Activated naive CD4-positive, alpha-beta T cell (primary cell): ENCODE measurements around the gene ANO4.

Experiments used
- DNase-seq, 4 experiments: peaks; one replicate each; lab custom pipeline; 2025; lab: John Stamatoyannopoulos, UW

ANO4 gene

GRCh38 chr12:100794441-100795173 lies at the start of gene ANO4:
Gene ANO4 (plus strand): TSS chr12:100794776. CDS start chr12:100901786, 107,010 bp downstream.
- no peak for DNase-seq

DNA sequence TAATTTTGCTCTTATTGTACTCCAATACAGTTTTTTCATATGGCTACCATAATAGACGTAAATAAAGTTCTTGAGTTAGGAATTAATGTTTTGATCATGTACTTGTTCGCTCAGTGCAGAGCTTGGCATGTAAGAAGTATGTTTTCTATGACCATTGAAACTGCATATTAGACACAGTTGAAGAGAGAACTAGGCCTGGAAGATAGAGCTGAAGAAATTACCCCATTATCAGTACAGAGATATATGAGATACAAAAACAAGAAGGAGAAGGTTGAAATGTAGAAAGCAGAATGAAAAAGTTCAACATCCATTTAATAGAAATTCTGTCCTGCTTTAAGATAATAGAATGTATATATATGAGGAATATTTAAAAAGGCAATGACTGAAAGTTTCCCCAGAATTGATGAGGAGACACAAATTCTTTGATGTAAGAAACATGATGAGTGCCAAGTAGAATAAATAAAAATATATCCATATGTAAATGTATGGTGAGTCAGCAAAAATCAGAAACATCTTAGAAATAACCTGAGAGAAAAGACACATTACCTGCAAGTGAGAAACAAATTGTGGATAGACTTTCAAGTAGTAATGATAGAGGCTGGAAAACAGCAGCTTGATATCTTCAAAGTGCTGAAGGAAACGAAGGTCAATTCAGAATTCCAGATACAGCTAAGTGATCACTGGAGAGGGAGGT lies 49.1 kb upstream of the ANO4 start:
- no peak for DNase-seq

DNA sequence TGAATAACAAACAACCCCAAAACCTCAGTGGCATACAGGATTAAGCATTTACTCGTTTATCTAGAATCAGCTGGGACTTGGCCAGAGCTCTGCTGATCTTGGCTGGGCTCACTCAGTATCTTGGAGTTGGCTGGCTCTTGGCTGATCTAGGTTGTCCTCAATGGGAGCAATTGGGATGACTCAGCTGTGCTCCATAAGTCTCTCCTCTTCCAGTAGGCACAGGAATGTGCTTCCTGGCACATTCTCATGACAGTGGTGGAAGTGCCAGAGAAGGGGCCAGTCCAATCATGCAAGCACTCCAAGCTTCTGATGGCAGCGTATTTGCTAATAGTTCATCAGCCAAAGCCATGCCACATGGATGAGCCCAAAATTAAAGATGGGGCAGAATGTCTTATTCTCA lies 41.7 kb upstream of the ANO4 start:
- no peak for DNase-seq

GRCh38 chr12:100753837-100754236 lies 40.7 kb upstream of the ANO4 start:
- DNase-seq: no peak

GRCh38 chr12:100755186-100755585 lies 39.4 kb upstream of the ANO4 start:
- DNase-seq: no peak

DNA sequence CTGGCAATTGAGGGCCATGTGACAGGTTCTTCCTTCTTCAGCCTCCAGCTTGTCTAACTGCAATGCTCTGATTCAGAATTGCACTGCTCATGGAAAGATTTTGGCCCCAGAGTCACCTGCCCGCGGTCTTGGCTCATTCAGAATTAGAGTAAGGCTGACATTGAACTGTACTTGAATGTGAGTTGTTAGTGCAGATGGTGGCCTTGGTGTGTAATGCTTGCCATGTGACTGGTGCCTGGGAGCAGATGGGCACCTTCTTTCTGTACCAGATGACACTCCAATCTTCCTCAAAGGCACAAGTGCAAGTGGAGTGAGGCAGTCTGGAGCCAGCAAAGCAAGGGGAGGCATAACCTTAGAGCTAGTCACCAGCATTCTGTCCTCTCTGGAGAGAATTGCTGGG lies 36.5 kb upstream of the ANO4 start:
- DNase-seq: no peak

GRCh38 chr12:100767371-100767770 lies 27.2 kb upstream of the ANO4 start:
- no peak for DNase-seq

- DNase-seq: no peak
Measured at GRCh38 chr12:100767950-100768349, 26.6 kb upstream of the ANO4 start.

- no peak for DNase-seq
Measured at GRCh38 chr12:100778967-100779590, 15.5 kb upstream of the ANO4 start.

DNA sequence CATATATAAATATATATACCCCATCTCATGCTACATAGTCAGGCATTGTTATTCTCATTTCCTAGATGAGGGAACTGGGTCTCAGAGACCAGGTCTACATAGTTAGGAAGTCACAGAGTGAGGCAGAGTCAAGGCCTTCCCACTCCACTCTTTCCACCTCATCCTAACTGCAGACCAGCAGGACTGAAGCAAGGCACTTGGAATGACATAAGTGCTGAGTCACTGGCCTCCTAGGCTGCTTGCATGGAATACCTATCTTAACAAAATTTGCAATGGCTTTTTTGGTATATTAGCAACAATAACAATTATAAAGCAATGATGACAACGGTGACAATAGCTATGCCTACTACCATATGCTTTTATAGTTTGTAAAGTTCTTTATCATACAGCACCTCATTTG lies 5.4 kb upstream of the ANO4 start:
- no peak for DNase-seq

DNA sequence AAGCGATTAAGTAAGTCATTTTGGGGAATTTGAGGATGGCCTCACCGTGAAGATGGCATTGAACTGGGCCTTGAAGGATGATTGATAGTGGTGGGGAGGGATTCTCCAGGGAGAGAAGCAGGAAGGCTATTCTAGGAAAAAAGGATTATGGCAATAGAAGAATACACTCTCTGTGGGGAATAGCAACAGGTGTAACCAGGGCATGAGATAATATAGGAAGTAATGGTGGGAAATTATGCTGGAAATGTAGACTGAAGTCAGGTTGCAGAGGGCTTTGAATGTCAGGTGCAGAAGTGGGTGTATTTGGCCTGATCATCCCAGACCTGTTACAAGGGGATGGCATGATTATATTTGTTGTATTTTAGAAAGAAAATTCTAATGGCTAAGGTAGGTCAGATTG lies 4.6 kb upstream of the ANO4 start:
- DNase-seq: no peak

GRCh38 chr12:100790552-100790951 lies 4.0 kb upstream of the ANO4 start:
- no peak for DNase-seq

DNA sequence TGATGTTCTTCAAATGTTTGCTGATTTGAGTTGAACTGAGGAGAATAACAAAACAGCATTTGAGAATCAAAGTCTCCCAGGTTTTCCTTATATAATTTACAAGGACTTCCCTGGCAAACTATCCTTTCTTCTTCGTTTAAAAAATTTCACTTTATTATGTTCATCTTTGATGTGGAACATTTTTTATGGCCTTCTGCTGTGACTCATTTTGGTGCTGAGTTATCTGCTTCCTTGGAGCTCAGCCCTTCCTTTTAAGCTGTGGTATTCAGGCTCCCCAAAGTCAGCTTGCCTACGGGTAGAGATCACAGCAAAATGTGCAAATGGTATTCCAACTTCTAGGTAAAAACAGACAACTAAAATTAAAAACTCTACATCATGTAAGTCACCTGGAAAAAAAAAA lies 1.4 kb upstream of the ANO4 start:
- DNase-seq: no peak

DNA sequence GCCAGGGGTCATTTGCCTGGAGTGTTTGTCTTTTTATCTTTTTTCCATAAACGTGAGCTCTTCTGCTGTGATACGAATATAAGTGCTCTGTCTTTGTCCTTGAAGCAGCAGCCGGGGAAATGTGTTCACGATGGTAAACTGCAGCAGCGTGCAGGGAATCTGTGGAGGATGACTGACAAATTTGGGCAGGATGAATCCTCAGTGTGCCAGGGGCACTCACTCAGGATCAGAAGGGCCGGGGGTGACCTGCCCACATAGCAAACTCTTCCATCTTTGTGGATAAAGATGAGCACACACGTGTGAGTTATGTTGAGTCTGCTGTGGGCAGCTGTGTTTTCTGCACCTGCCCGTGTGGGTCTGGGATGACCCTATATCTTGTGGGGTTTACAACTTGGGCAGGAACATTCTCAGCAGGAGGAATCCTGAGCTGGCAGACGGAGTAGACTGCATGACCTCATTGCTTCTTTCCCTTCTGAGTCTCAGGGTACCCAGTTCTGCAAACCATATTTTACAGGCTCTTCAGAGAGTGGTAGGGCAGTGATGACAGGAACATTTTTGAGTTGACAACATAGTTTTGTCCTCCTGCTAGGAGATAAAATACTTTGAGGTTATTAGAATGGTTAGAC lies 711 bp downstream of the ANO4 start:
- no peak for DNase-seq

DNA sequence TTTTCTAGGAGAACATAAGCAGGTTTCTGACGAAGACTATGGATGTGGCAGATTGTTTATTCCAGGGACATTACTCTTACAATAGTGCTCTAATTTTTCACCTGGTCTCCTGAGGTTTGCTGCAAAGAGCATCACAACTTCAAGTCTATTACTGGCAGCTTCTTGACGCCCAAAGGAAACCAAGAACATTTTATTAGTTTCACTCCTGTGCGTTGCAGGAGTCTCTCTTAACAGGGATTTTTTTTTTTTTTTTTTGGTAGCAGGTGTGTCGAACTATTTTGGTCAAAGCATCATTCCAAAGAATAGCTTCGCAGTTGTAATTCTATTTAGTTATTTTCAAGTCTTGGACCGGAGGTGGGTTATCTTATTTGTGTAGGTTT lies 1.2 kb downstream of the ANO4 start:
- no peak for DNase-seq

- DNase-seq: no peak
Measured at GRCh38 chr12:100796621-100797020, 2.0 kb downstream of the ANO4 start.

DNA sequence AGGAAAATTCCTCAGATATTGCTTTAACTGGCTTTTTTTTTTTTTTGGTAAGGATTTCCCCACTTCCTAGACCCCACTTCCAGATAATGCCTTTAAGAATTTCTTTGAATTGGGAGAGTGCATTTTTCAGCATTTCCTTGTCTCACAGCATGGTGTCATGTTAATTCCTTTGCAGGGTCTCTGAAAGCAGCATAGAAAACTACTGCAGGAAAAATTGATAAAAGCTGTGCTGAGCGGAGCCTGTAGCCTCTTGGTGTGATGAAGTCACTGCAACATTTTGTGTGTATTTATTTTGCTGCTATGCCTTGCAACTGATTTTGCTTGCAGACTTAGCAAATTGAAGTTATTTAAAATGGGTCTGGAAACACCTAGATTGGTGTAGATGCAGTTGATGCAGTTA lies 2.7 kb downstream of the ANO4 start:
- no peak for DNase-seq

DNA sequence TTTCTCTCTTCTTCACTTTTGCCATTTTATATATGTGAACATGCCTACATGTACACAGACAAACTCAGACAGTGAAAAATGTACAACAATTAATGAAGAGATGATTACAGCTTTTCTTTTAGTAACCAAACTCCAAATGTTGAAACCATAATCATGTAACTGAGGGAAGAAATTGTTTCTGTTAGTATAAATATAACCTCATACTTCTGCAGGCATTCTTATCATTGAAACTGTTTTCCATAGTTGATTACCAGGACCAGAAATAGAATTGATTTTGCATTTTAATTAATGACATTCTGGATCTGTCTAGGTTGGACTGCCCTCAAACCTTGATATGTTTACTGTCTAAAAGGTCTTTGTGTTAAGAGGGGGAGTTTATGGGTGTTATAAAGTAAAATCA lies 3.2 kb downstream of the ANO4 start:
- DNase-seq: no peak

DNA sequence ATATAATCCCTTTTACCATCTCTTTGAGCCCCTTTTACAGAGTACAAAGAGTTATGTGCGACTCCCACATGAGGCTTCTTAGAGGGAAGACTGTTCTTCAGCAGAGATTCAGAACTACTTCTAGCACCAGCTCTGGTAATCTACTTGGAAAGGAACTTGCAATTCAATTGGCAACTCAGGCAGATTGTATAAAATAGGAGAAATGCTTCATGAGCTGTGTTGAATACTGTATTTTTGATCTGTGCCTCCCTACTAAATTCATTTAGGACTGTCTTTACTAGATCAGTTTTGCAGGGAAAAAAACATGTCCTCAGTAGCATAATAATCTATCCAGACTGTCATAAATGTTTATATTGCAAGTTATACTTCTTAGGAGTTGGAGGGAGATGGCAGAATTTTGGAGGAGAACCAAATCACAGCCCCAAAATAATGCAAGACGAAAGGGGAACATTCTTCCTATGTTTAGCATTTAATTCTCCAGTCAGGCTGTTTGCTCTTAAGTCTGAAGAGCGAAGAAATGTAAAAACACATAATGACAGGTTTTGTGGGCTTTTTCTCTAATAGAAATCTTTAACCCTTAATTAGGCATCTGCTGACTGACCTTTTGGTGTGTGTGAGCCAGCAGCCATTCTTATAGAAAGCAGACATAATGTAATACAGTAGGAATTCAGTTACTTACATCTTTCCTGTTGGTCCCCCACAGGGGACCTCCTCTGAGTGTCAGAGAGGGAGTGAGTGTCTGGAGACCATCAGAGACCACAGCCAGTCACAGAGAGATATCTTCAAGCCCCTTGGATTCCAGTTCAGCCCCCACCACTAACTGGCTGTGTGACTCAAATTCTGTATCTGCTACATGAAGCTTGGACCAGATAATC lies 3.9 kb downstream of the ANO4 start:
- no peak for DNase-seq

GRCh38 chr12:100799770-100800169 lies 5.2 kb downstream of the ANO4 start:
- DNase-seq: no peak

DNA sequence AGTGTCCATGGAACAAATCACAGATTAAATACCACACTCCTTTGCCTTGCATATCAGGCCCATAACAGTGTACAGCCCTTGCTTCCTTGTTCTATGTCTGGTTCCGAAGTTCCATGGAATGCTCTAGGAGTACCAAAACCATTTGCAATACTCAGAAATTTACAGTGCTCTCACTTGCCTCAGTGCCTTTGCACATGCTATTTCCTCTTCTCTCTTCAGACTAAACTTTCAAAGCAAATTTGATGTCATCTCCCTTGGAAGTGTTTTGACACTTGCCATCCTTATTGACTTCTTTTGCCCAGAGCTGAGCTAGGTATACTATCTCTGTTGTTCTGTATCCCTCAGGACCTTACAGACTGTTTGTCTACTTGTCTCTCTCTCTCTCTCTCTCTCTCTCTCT lies 6.1 kb downstream of the ANO4 start:
- DNase-seq: no peak

DNA sequence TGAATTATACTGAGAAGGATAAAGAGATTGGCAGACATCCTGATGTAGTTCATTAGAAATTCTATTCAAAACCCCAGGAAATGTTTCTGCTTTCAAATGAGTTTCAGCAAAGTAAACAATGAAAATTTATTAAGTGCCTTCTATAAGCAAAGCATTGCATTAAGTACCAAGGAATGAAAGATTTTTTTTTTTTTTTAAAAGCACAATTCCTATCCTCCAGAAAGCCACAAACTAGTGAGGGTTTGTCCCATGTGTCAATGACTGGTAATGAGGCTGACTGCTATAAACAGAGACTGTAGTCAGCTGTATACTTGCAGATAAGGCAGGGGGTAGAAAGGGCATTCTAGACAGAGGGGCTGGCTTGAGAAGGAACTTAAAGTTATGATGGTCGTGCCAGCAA lies 6.7 kb downstream of the ANO4 start:
- DNase-seq: no peak
